Esophagus muscularis mucosa (tissue), 4 donors: ENCODE measurements around the gene TBC1D22A.

Experiments
- CTCF ChIP-seq, 3 experiments: fragments of 200-600 bp in 2 of 3; fragments of 450-650 bp in 1 of 3; sonication (generic) in 2 of 3; IDR thresholded peaks; one replicate each; pipeline ENCODE4 v1.5.1; 2017 to 2019; ENCODE audit warnings: antibody characterized with exemption in 3 of 3, mild to moderate bottlenecking in 2 of 3, moderate library complexity in 1 of 3
- EP300 ChIP-seq: sonication (generic); formaldehyde crosslinking; IDR thresholded peaks from one replicate; pipeline ENCODE4 v1.6.1; 2017; ENCODE audit warnings: antibody characterized with exemption
- POLR2A ChIP-seq: fragments of 450-650 bp; IDR thresholded peaks from one replicate; pipeline ENCODE4 v1.6.1; 2017; ENCODE audit warnings: antibody characterized with exemption, moderate library complexity, mild to moderate bottlenecking, low read depth

DNA sequence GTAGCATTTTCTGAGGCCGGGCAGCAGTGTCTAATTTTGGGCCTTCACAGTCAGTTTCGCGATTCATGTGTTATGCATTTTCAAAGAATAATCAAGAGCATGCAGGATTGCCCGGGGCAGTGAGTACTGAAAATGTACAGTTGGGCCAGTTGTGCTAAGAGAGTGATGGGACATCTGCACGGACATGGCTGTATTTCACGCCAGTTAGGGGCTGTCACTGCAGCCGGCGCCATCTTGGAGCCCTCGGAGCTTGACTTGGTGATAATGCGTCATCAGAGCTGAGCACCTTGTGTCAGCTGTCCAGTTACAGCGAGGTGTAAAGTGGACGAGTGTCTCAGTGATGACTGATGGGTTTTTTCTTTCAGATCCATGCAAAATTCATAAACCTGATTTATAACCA, 188.9 kb downstream of the TBC1D22A start:
- no peak for TF ChIP-seq EP300
- TF ChIP-seq POLR2A, result no peak
- no peak for TF ChIP-seq CTCF (IDR thresholded peaks at IDR 0.05)
